Hippocampal formation (tissue), 2 donors: ENCODE data around the gene RALGPS1.

ENCODE experiments used
- DNase-seq, 2 donors: peaks; one replicate each; lab custom pipeline; 2025; lab: John Stamatoyannopoulos, UW

RALGPS1 gene

GRCh38 chr9:127098916-127099553 lies 184.5 kb downstream of the RALGPS1 start:
- no peak for DNase-seq

GRCh38 chr9:127099664-127100063 lies 185.1 kb downstream of the RALGPS1 start:
- DNase-seq = no peak

DNA sequence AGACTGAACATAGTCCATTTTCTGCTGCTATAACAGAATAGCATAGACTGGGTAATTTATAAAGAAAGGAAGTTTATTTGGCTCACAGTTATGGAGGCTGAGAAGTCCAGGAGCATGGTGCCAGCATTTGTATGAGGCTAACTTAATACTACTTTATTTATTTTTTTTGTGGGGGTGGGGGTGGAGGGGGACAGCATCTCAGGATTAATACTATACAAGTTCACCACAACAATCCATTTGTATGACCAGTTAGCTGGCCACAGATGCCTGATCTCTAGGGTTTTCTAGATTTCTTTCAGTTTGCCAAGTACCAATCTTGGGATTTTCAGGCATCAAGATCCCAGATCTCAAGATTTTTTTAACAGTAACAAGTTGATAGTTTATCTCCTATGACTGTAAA lies 187.6 kb downstream of the RALGPS1 start:
- no peak for DNase-seq

GRCh38 chr9:127102788-127103187 lies 188.2 kb downstream of the RALGPS1 start:
- no peak for DNase-seq

- no peak for DNase-seq
Measured at GRCh38 chr9:127104581-127105311, 190.2 kb downstream of the RALGPS1 start.

GRCh38 chr9:127105805-127106465 lies 191.4 kb downstream of the RALGPS1 start:
- no peak for DNase-seq

DNA sequence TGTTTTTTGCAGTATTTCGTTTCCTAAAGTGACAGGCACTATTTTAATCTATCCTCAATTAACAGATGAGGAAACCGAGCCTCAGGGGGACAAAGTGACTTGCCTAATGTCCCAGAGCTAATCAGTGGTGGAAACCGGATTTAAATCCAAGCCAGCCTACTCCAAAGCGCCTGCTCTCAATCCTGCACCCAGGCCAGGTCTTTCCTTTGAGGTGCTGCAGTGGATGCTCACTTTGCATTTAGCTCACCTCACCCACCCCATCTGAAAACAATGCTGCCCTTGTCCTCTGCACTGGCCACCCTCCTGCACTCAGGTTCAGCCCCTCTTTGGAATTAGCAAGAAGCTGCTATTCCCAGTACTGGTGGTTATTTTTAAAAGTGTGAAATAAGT lies 191.9 kb downstream of the RALGPS1 start:
- no peak for DNase-seq

DNA sequence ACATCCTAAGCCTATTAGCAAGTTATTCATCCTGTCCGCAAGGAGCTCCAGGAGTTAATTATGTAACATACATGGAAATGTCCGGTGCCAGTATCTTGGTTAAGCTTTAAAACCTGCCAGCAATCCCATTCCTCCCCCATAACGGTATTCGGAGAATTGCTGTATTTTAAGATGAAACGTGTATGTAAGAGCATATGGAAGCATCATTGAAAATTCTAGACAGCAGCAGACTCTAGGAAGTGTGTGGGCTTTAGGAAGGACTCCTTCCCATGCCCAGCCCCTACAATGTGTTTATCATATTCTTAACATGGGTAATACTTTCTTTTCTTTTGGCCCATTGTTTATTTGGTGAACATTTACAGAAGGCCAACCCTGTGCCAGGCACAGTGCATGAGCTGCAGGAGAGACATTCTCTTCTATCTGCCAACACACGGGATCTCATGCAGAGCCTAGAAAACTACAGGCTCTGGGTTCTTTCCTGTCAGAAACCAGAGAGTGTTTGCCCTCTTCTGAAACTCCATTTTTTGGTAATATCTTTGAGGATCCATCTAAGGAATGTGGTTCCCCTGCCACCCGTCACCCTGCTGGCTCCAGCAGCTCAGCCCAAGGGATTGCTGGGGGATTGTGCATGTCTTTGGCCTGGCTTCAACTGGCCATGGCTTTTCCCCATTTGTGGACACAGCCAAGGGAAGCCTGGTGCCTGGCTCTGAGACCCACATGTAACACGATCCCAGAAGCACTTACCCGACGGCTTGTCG lies 192.8 kb downstream of the RALGPS1 start:
- DNase-seq = no peak

DNA sequence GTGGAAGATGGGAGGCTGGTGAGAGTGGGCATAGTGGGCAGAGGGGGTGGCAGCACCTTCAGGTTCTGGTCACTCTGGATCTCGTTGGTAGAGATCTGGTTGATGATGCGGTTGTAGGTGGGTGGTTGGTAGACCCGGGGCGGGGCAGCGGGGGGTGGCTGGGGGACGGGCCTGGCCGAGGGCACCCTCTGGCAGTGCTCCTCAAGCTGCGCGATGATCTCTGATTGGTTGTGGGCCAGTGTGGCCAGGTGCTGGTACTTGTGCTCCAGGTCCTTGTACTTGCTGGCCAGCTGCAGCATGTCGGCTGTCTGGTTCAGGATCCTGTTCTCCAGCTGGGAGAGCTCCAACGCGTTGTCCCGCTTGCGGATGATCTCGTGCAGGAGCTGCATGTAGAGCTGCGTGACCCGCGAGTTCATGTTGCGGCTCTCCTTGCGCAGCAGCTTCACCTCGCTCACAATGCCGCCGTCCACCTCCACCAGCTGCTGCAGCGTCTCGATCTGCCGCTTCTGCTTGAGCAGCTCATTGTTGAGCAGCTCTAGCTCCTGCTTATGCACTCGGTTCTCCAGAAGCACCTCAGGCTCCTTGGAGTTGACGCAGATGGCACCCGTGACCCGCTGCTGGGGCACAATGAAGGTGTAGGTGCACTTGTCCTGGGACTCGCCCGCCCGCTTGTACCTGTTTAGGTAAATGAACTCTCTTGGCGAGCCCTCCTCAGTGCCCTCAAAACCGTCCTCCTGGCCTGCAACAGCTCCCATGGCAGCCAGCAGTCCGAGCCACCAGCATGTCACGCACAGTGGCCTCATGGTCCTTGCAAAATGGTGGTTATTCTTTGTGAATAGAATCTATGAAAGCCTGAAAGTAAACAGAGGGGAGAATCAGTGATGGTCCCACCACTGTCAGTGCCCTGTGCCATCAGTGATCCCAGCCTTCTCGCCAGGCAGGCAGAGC lies 193.6 kb downstream of the RALGPS1 start:
- no peak for DNase-seq

- no peak for DNase-seq
Measured at GRCh38 chr9:127109212-127109711, 194.7 kb downstream of the RALGPS1 start.

DNA sequence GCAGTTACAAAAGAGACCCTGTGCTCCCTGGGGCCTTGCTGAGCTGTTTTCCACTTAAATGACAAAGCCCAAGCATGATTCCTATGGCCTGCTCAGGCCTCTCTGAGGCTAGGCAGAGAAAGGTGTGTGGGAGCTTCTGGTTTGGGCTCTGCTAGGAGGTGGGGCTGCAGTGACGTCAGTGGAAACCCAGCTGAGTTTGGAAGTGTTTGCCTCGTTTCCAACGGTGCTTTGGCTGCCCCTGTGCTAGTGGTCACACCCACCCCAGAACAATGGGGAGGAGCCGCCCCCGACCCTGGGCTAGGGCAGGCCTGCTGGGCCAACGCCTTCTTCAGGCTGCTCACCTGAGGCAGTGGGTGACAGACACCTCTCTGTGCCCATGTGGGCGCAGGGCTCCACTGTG lies 197.5 kb downstream of the RALGPS1 start:
- DNase-seq = no peak

DNA sequence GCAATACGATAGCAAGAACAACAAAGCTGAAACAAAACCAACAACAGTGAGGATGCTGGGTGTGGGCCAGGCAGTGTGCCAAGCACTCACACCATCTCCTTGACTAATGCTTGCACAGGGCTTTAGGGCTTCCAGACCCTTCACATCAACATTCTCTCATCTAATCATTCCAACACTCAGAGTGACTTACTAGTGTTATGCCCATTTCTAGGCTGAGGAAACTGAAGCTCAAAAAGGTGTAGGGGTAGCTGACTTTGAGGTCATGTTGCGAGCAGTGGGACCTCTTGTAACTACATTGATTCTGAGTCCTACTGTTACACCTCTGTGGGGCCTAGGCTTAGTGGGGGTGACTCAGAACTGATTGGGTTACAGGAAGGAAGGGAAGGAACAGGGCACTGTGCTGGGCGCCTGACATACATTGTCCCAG lies 198.2 kb downstream of the RALGPS1 start:
- DNase-seq = no peak

- DNase-seq = no peak
Measured at GRCh38 chr9:127113191-127113972, 198.8 kb downstream of the RALGPS1 start.

- no peak for DNase-seq
Measured at GRCh38 chr9:127114606-127115005, 200.0 kb downstream of the RALGPS1 start.

DNA sequence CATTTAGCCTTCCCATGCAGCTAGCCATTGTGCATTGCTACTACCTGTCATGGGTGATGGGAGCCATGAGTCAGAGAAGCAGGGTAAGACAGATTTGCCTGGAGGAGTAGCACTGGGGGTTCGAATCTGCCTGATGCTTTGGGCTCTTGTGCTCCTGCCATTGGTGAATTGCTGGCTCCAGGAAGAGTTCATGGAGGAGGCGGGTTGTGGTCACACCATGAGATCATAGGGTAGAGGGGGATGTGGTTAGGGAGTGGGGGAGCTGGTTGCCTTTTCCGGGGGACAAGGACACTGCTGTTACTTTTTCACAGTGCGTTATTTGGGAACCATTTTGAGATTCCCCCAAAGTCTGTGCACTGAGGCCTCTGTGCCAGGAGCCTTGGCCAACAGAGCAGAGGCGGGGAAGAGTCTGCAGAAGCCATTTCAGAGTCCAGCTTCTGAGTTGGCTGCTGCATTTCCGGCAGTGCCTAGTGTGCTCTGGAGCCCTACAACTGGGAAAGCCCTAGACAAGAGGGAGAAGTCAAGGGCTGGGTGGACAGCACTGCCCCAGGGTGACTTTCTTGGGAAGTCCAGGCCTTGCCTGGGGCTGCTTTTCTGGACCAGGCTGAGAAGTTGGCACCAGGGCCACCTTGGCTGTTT lies 201.6 kb downstream of the RALGPS1 start:
- DNase-seq = no peak

- DNase-seq = no peak
Measured at GRCh38 chr9:127116957-127117356, 202.4 kb downstream of the RALGPS1 start.

DNA sequence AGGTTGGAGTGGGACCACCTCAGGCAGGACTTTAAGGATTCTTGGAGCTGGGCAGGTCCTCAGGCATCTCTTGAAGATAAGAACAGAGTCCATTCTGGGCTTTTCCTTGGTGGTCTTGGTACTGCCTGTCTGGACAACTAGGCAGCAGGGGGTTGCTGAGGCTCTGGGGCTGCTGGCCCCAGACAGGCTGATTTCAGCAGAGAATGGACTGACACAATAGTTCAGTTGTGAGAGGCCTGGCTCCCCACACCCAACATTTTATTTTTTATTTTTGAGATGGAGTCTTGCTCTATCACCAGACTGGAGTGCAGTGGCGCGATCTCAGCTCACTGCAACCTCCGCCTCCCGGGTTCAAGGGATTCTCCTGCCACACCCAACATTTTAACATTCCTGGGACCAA lies 203.2 kb downstream of the RALGPS1 start:
- DNase-seq = no peak

GRCh38 chr9:127118597-127119319 lies 204.2 kb downstream of the RALGPS1 start:
- no peak for DNase-seq

GRCh38 chr9:127119320-127119709 lies 204.7 kb downstream of the RALGPS1 start:
- no peak for DNase-seq
